ENCODE results near the gene TMEM200A. TPM values are rescaled to one million over a fixed set of nuclear protein-coding genes. Genes with fewer than 3 reads are reported as not detected.

Gene TMEM200A
- total RNA-seq, 3 donors from 2014 or later (not counting 1 experiment from before 2014, with no cell fraction given) = 0.16 to 0.52 (median 0.50) TPM

GRCh38 chr6:130381459-130382380 lies 15.9 kb downstream of the TMEM200A start:
- H3K27ac Mint-ChIP-seq = no peak overlapping the region
- no peaks in the 10 kb centered on the region for H3K9me3 ChIP-seq (ENCODE audit: control insufficient read depth, insufficient read depth, low read length)
- DNase-seq = peak in 1 of 2 donors; percentile 71

GRCh38 chr6:130382872-130383490 lies 17.2 kb downstream of the TMEM200A start:
- H3K36me3 Mint-ChIP-seq = no peaks in the 10 kb centered on the region
- Histone ChIP-seq H3K36me3 (ENCODE audit: control insufficient read depth, insufficient read depth, low read length) (no peaks in the 10 kb centered on the region), H3K4me1 (ENCODE audit: control insufficient read depth, insufficient read depth, low read length) (peaks cover 11% of the 10 kb centered on the region), H3K4me3 (ENCODE audit: low read length) (no peak overlapping the region), H3K27me3 (ENCODE audit: control insufficient read depth, insufficient read depth, low read length) (no peaks in the 10 kb centered on the region), H3K9me3 (ENCODE audit: control insufficient read depth, insufficient read depth, low read length) (no peaks in the 10 kb centered on the region), H3K27ac (ENCODE audit: low read length) (no peak overlapping the region)
- TF ChIP-seq CTCF (IDR thresholded peaks at IDR 0.05) = no peak
- WGBS (ENCODE audit: insufficient coverage) = 88% methylated on average over 7 of the region's 9 CpGs
- intact Hi-C loops (cut with micrococcal nuclease) = no loop called here
- H3K27ac Mint-ChIP-seq = no peak overlapping the region
- ATAC-seq (no peak), DNase-seq (no peak)
- H3K27me3 Mint-ChIP-seq (ENCODE audit: low read depth in 2 of 2) = peaks cover 4 to 19% of the 10 kb centered on the region in 2 donors
- no peak overlapping the region for H3K4me3 Mint-ChIP-seq
- H3K4me1 Mint-ChIP-seq = peaks cover 14 to 15% of the 10 kb centered on the region in 2 donors
- H3K9me3 Mint-ChIP-seq = no peaks in the 10 kb centered on the region

More at GRCh38 chr6:130381459-130382380, 15.9 kb downstream of the TMEM200A start:
- Histone ChIP-seq H3K27ac (ENCODE audit: low read length) (no peak overlapping the region), H3K4me1 (ENCODE audit: control insufficient read depth, insufficient read depth, low read length) (peaks cover 11% of the 10 kb centered on the region), H3K27me3 (ENCODE audit: control insufficient read depth, insufficient read depth, low read length) (no peaks in the 10 kb centered on the region), H3K4me3 (ENCODE audit: low read length) (no peak overlapping the region), H3K36me3 (ENCODE audit: control insufficient read depth, insufficient read depth, low read length) (no peaks in the 10 kb centered on the region)
- no peak overlapping the region for H3K4me3 Mint-ChIP-seq
- TF ChIP-seq CTCF (IDR thresholded peaks at IDR 0.05) = no peak
- no peaks in the 10 kb centered on the region for H3K36me3 Mint-ChIP-seq
- no peaks in the 10 kb centered on the region for H3K9me3 Mint-ChIP-seq
- ATAC-seq = peak; percentile 77 to 97 (median 81)
- H3K27me3 Mint-ChIP-seq (ENCODE audit: low read depth in 2 of 2) = peaks cover 4 to 17% of the 10 kb centered on the region in 2 donors
- intact Hi-C loops (cut with micrococcal nuclease) = no loop called here
- 57% methylated on average over 7 of the region's 7 CpGs for WGBS (ENCODE audit: insufficient coverage)
- peaks cover 14 to 15% of the 10 kb centered on the region in 2 donors for H3K4me1 Mint-ChIP-seq

GRCh38 chr6:130385064-130385695 lies 19.4 kb downstream of the TMEM200A start:
- Mint-ChIP-seq H3K9me3 (no peaks in the 10 kb centered on the region), H3K4me1 (peaks cover 14 to 15% of the 10 kb centered on the region in 2 donors), H3K36me3 (no peaks in the 10 kb centered on the region), H3K4me3 (no peak overlapping the region), H3K27me3 (ENCODE audit: low read depth in 2 of 2) (peaks cover 0 to 19% of the 10 kb centered on the region in 2 donors), H3K27ac (no peak overlapping the region)
- Histone ChIP-seq H3K4me1 (ENCODE audit: control insufficient read depth, insufficient read depth, low read length) (peaks cover 11% of the 10 kb centered on the region), H3K36me3 (ENCODE audit: control insufficient read depth, insufficient read depth, low read length) (no peaks in the 10 kb centered on the region), H3K27ac (ENCODE audit: low read length) (no peak overlapping the region), H3K4me3 (ENCODE audit: low read length) (no peak overlapping the region), H3K27me3 (ENCODE audit: control insufficient read depth, insufficient read depth, low read length) (no peaks in the 10 kb centered on the region), H3K9me3 (ENCODE audit: control insufficient read depth, insufficient read depth, low read length) (no peaks in the 10 kb centered on the region)
- DNase-seq (no peak), ATAC-seq (no peak)
- TF ChIP-seq CTCF (IDR thresholded peaks at IDR 0.05) = no peak
- 89% methylated on average over 5 of the region's 5 CpGs for WGBS (ENCODE audit: insufficient coverage)
- intact Hi-C loops (cut with micrococcal nuclease) = no loop called here

Measured in natural killer cell (primary cell).